HCT116 (cell line): ENCODE measurements around the gene SHH. TPM values are rescaled to one million over a fixed set of nuclear protein-coding genes. Genes with fewer than 3 reads are reported as not detected.

ENCODE experiments used
- ATAC-seq: fragments of 200-7000 bp; cut with Tn5 transposase; 2 replicates; pipeline ENCODE4 v1.9.1; 2020; ENCODE audit warnings: mild to moderate bottlenecking, moderate library complexity
- BruUV-seq: library from RNA; stranded (reverse); fragments of 400-500 nt; replicated peaks from 2 replicates; lab custom pipeline; 2021; lab: Mats Ljungman, UMichigan
- CTCF ChIA-PET: fragments of 300-600 bp; sonication (Branson Sonifier 250); formaldehyde crosslinking; loops from one replicate; lab custom pipeline; 2021; ENCODE audit warnings: antibody characterized with exemption; lab: Charles Lee
- POLR2A ChIA-PET: fragments of 300-600, 350-600 bp; sonication (Branson Sonifier 250); formaldehyde crosslinking; loops from one replicate; lab custom pipeline; 2021; ENCODE audit warnings: antibody characterized with exemption; lab: Charles Lee
- RAD21 ChIA-PET, 2 experiments: fragments of 300-600 bp; sonication (Branson Sonifier 250); formaldehyde crosslinking; loops; one replicate each; lab custom pipeline; 2023; ENCODE audit warnings: low total read pairs in 2 of 2; ENCODE audit not compliant: uncharacterized antibody in 2 of 2, unreplicated experiment in 2 of 2, low non-redundant PET in 1 of 2; lab: Charles Lee
- DNase-seq: peaks from one replicate; pipeline ENCODE4 v3.0.0-alpha.2; 2010; ENCODE audit warnings: low read depth, low spot score
- H2AFZ ChIP-seq: fragments of 200-600 bp; shearing (Covaris generic), sonication (generic); 2 replicates; pipeline ENCODE4 v1.6.1; 2017; ENCODE audit warnings: low read depth, mixed run types, mixed read lengths, antibody characterized with exemption, low read length; ENCODE audit not compliant: poor library complexity, severe bottlenecking
- H3K27ac ChIP-seq: 2 replicates; pipeline ENCODE4 v1.5.1; 2012; ENCODE audit warnings: low read depth, low read length
- H3K27me3 ChIP-seq: fragments of 200-600 bp; sonication (generic); 2 replicates; pipeline ENCODE4 v1.6.1; 2016; ENCODE audit warnings: mixed run types, low read length, mixed read lengths; ENCODE audit not compliant: insufficient read depth
- H3K36me3 ChIP-seq, 2 experiments: fragments of 200-500 bp in 1 of 2; fragments of 200-600 bp in 1 of 2; sonication (Bioruptor generic) in 1 of 2; sonication (generic) in 1 of 2; 2 replicates each; pipeline versions ENCODE4 v1.5.1 to v1.6.1; 2014 to 2016; ENCODE audit warnings: low read length in 2 of 2, inconsistent platforms in 1 of 2, mixed read lengths in 1 of 2, mixed run types in 1 of 2; ENCODE audit not compliant: insufficient read depth in 2 of 2, control insufficient read depth in 1 of 2
- H3K4me1 ChIP-seq, 2 experiments: fragments of 200-600 bp in 1 of 2; sonication (generic) in 1 of 2; 2 replicates each; pipeline versions ENCODE4 v1.5.1 to v1.6.1; 2012 to 2017; ENCODE audit warnings: low read length in 2 of 2, inconsistent platforms in 1 of 2, mild to moderate bottlenecking in 1 of 2, mixed read lengths in 1 of 2, mixed run types in 1 of 2, moderate library complexity in 1 of 2; ENCODE audit not compliant: insufficient read depth in 2 of 2, control insufficient read depth in 1 of 2
- H3K4me2 ChIP-seq: fragments of 200-600 bp; sonication (generic); 2 replicates; pipeline ENCODE4 v1.6.1; 2017; ENCODE audit warnings: mixed run types, low read length, mixed read lengths
- H3K4me3 ChIP-seq, 2 experiments: fragments of 200-600 bp in 1 of 2; sonication (generic) in 1 of 2; replicated peaks in 1 of 2; 2 replicates each; pipeline ENCODE4 v1.5.1; 2011 to 2016; ENCODE audit warnings: low read length in 2 of 2, control low read depth in 1 of 2, low read depth in 1 of 2, mild to moderate bottlenecking in 1 of 2, mixed read lengths in 1 of 2, mixed run types in 1 of 2
- H3K79me2 ChIP-seq: fragments of 200-600 bp; sonication (generic); 2 replicates; pipeline ENCODE4 v1.6.1; 2017; ENCODE audit warnings: mild to moderate bottlenecking, mixed run types, low read length, moderate library complexity, mixed read lengths; ENCODE audit not compliant: insufficient read depth
- H3K9ac ChIP-seq: fragments of 200-600 bp; sonication (generic); 2 replicates; pipeline ENCODE4 v1.6.1; 2016; ENCODE audit warnings: low read length, mixed read lengths
- H3K9me2 ChIP-seq: fragments of 200-600 bp; sonication (generic), shearing (Covaris generic); 2 replicates; pipeline ENCODE4 v1.6.1; 2017; ENCODE audit warnings: mixed run types, mild to moderate bottlenecking, moderate library complexity; ENCODE audit not compliant: insufficient read depth
- H3K9me3 ChIP-seq, 2 experiments: fragments of 200-500 bp in 1 of 2; fragments of 200-600 bp in 1 of 2; sonication (Bioruptor generic) in 1 of 2; sonication (generic) in 1 of 2; 2 replicates each; pipeline ENCODE4 v1.6.1; 2014 to 2017; ENCODE audit warnings: low read length in 2 of 2, mixed read lengths in 2 of 2, inconsistent platforms in 1 of 2, low read depth in 1 of 2, mild to moderate bottlenecking in 1 of 2, mixed run types in 1 of 2, moderate library complexity in 1 of 2; ENCODE audit not compliant: control insufficient read depth in 1 of 2, insufficient read depth in 1 of 2
- H4K20me1 ChIP-seq: fragments of 200-600 bp; sonication (generic), shearing (Covaris generic); 2 replicates; pipeline ENCODE4 v1.6.1; 2017; ENCODE audit warnings: mixed run types, mild to moderate bottlenecking, moderate library complexity; ENCODE audit not compliant: insufficient read depth
- ATF3 ChIP-seq: IDR thresholded peaks from 2 replicates; pipeline ENCODE4 v1.6.1; 2012
- ELF1 ChIP-seq: IDR thresholded peaks from 2 replicates; pipeline ENCODE4 v1.6.1; 2012; ENCODE audit warnings: low read depth, borderline replicate concordance
- EZH2 ChIP-seq: fragments of 200-600 bp; sonication (generic); IDR thresholded peaks from 2 replicates; pipeline ENCODE4 v1.6.1; 2017; ENCODE audit warnings: antibody characterized with exemption, mixed run types
- MAX ChIP-seq: IDR thresholded peaks from 2 replicates; pipeline ENCODE4 v1.6.1; 2012
- POLR2A ChIP-seq: IDR thresholded peaks from 2 replicates; pipeline ENCODE4 v1.7.0; 2011; ENCODE audit warnings: borderline replicate concordance; ENCODE audit not compliant: insufficient read depth, insufficient read length; ENCODE audit errors: extremely low read depth
- POLR2AphosphoS5 ChIP-seq: IDR thresholded peaks from 2 replicates; pipeline ENCODE4 v1.6.1; 2011; ENCODE audit warnings: mild to moderate bottlenecking, low read depth, low read length, moderate library complexity
- RAD21 ChIP-seq: IDR thresholded peaks from 2 replicates; pipeline ENCODE4 v1.6.1; 2012; ENCODE audit warnings: low read depth, mild to moderate bottlenecking
- SIN3A ChIP-seq: IDR thresholded peaks from 2 replicates; pipeline ENCODE4 v1.6.1; 2012; ENCODE audit warnings: low read depth
- SP1 ChIP-seq: IDR thresholded peaks from 2 replicates; pipeline ENCODE4 v1.6.1; 2012; ENCODE audit warnings: low read depth
- TCF7L2 ChIP-seq: IDR thresholded peaks from 2 replicates; pipeline ENCODE4 v1.7.0; 2011; ENCODE audit warnings: borderline replicate concordance, inconsistent platforms; ENCODE audit not compliant: insufficient read depth, insufficient read length; ENCODE audit errors: extremely low read depth
- YY1 ChIP-seq: IDR thresholded peaks from 2 replicates; pipeline ENCODE4 v1.6.1; 2011; ENCODE audit warnings: low read length, low read depth, moderate library complexity, mild to moderate bottlenecking; ENCODE audit not compliant: insufficient replicate concordance; ENCODE audit errors: extremely low read depth
- ZFX ChIP-seq: fragments of 450-650 bp; IDR thresholded peaks from 2 replicates; pipeline ENCODE4 v1.6.1; 2017
- ZNF274 ChIP-seq: fragments of 200-500 bp; sonication (Bioruptor generic); IDR thresholded peaks from 2 replicates; pipeline ENCODE4 v1.6.1; 2014; ENCODE audit warnings: mild to moderate bottlenecking, low read depth, low read length, inconsistent platforms
- intact Hi-C: fragments of 100-400 bp; cut with micrococcal nuclease; formaldehyde crosslinking; loops from 2 replicates; pipeline ENCODE4 v1.10.0; 2022
- total RNA-seq: library from RNA; stranded (reverse); gene quantifications from one replicate; pipeline ENCODE4 v1.2.1, GENCODE V29; 2021; ENCODE audit not compliant: unreplicated experiment
- TF ChIP-seq, protein P1 (sequence below): IDR thresholded peaks from 2 replicates; pipeline ENCODE4 v1.6.1; 2011; ENCODE audit warnings: mild to moderate bottlenecking, low read length, moderate library complexity; ENCODE audit not compliant: insufficient replicate concordance; ENCODE audit errors: extremely low read depth
- TF ChIP-seq, protein P2 (sequence below), 3 experiments: fragments of 200-600 bp in 1 of 3; sonication (generic) in 1 of 3; IDR thresholded peaks in 2 of 3; conservative IDR thresholded peaks in 1 of 3; 2 replicates each; pipeline ENCODE4 v1.5.1; 2012 to 2017; ENCODE audit warnings: low read depth in 2 of 3, low read length in 2 of 3, antibody characterized with exemption in 1 of 3, borderline replicate concordance in 1 of 3, control low read depth in 1 of 3, mild to moderate bottlenecking in 1 of 3, mixed read lengths in 1 of 3, mixed run types in 1 of 3, moderate library complexity in 1 of 3; ENCODE audit not compliant: insufficient read depth in 1 of 3

SHH gene
- total RNA-seq, 1 experiment from 2014 or later = 0.32 TPM

GRCh38 chr7:155791214-155791737 is 21.0 kb downstream of the SHH start:
- no peak overlapping the region for H3K4me3 ChIP-seq
- H3K4me1 ChIP-seq = no peaks in the 10 kb centered on the region
- intact Hi-C loops = loop anchor here (10.0 kb wide), 2 partner anchors 1154 to 1484 kb away; partner anchors contain the start of gene NOM1
- CTCF ChIA-PET = interaction anchor here (1.0 kb wide), 1 partner anchor 192 kb away, joined by 3 read pairs; no protein-coding TSS in a partner anchor
- no peaks in the 10 kb centered on the region for H4K20me1 ChIP-seq
- no peak for TF ChIP-seq POLR2AphosphoS5
- no peak for TF ChIP-seq ZNF274
- no peak for TF ChIP-seq TCF7L2
- H3K4me2 ChIP-seq = no peak overlapping the region
- H3K9me3 ChIP-seq = no peaks in the 10 kb centered on the region
- H3K9ac ChIP-seq = no peak overlapping the region
- POLR2A ChIA-PET = no interaction called here
- no peak overlapping the region for H2AFZ ChIP-seq
- BruUV-seq = no TSS peak
- H3K79me2 ChIP-seq = no peaks in the 10 kb centered on the region
- no peaks in the 10 kb centered on the region for H3K27me3 ChIP-seq
- DNase-seq = no peak
- RAD21 ChIA-PET = no interaction called here
- no peaks in the 10 kb centered on the region for H3K36me3 ChIP-seq
- ATAC-seq = no peak
- no peaks in the 10 kb centered on the region for H3K9me2 ChIP-seq
- no peak overlapping the region for H3K27ac ChIP-seq

- no peaks in the 10 kb centered on the region for H3K79me2 ChIP-seq
- DNase-seq (no peak), ATAC-seq (no peak)
- H3K27ac ChIP-seq = no peak overlapping the region
- H2AFZ ChIP-seq = no peak overlapping the region
- ChIA-PET RAD21 (no interaction called here), CTCF (interaction anchor here (1.0 kb wide), 1 partner anchor 192 kb away, joined by 3 read pairs; no protein-coding TSS in a partner anchor), POLR2A (no interaction called here)
- no peaks in the 10 kb centered on the region for H3K36me3 ChIP-seq
- H3K9ac ChIP-seq = no peak overlapping the region
- H3K4me1 ChIP-seq = no peaks in the 10 kb centered on the region
- H3K9me2 ChIP-seq = no peaks in the 10 kb centered on the region
- no peaks in the 10 kb centered on the region for H4K20me1 ChIP-seq
- intact Hi-C loops = loop anchor here (10.0 kb wide), 2 partner anchors 1154 to 1484 kb away; partner anchors contain the start of gene NOM1
- H3K4me3 ChIP-seq = no peak overlapping the region
- no peak overlapping the region for H3K4me2 ChIP-seq
- no peaks in the 10 kb centered on the region for H3K9me3 ChIP-seq
- TF ChIP-seq ATF3 (no peak), ZNF274 (no peak), EZH2 (no peak), POLR2A (no peak), RAD21 (no peak), ELF1 (no peak), MAX (no peak), SP1 (no peak), YY1 (no peak), ZFX (no peak), POLR2AphosphoS5 (no peak), SIN3A (no peak)
- TF ChIP-seq, protein P1, sequence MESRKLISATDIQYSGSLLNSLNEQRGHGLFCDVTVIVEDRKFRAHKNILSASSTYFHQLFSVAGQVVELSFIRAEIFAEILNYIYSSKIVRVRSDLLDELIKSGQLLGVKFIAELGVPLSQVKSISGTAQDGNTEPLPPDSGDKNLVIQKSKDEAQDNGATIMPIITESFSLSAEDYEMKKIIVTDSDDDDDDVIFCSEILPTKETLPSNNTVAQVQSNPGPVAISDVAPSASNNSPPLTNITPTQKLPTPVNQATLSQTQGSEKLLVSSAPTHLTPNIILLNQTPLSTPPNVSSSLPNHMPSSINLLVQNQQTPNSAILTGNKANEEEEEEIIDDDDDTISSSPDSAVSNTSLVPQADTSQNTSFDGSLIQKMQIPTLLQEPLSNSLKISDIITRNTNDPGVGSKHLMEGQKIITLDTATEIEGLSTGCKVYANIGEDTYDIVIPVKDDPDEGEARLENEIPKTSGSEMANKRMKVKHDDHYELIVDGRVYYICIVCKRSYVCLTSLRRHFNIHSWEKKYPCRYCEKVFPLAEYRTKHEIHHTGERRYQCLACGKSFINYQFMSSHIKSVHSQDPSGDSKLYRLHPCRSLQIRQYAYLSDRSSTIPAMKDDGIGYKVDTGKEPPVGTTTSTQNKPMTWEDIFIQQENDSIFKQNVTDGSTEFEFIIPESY = no peak
- TF ChIP-seq, protein P2, sequence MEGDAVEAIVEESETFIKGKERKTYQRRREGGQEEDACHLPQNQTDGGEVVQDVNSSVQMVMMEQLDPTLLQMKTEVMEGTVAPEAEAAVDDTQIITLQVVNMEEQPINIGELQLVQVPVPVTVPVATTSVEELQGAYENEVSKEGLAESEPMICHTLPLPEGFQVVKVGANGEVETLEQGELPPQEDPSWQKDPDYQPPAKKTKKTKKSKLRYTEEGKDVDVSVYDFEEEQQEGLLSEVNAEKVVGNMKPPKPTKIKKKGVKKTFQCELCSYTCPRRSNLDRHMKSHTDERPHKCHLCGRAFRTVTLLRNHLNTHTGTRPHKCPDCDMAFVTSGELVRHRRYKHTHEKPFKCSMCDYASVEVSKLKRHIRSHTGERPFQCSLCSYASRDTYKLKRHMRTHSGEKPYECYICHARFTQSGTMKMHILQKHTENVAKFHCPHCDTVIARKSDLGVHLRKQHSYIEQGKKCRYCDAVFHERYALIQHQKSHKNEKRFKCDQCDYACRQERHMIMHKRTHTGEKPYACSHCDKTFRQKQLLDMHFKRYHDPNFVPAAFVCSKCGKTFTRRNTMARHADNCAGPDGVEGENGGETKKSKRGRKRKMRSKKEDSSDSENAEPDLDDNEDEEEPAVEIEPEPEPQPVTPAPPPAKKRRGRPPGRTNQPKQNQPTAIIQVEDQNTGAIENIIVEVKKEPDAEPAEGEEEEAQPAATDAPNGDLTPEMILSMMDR (IDR thresholded peaks at IDR 0.05 in 2 of 3, conservative IDR thresholded peaks at IDR 0.05 in 1 of 3; ENCODE audit: borderline replicate concordance in 1 of 3, insufficient read depth in 1 of 3, low read depth in 2 of 3, low read length in 2 of 3) = no peak
- no TSS peak for BruUV-seq
- no peaks in the 10 kb centered on the region for H3K27me3 ChIP-seq
Measured at GRCh38 chr7:155790666-155791065, 21.6 kb downstream of the SHH start.
